Tongue (tissue), 2 donors: ENCODE results near the gene CEACAM18. TPM values are rescaled to one million over a fixed set of nuclear protein-coding genes. Genes with fewer than 3 reads are reported as not detected.
"Not testable (repeated sequence)": the region's sequence is repeated elsewhere in the genome, so short reads cannot be mapped to it uniquely, and the experiment has no call there.

Source experiments
- DNase-seq: peaks from one replicate; pipeline ENCODE4 v3.0.0-alpha.2; 2015
- total RNA-seq: library from RNA; depleted of rRNA; stranded (reverse); fragments of >200 nt; gene quantifications from one replicate; pipeline ENCODE4 v1.2.3, GENCODE V29; 2014

Gene CEACAM18
- not detected for total RNA-seq

- DNase-seq = no peak
These were observed at the start of gene CEACAM18 for GRCh38 chr19:51478381-51479234. Gene CEACAM18 (plus strand): TSS chr19:51478539.

- no peak for DNase-seq
These were observed 48.1 kb upstream of the CEACAM18 start for GRCh38 chr19:51430221-51430620.

GRCh38 chr19:51431124-51431523, 47.2 kb upstream of the CEACAM18 start:
- no peak for DNase-seq

GRCh38 chr19:51433043-51433442, 45.3 kb upstream of the CEACAM18 start:
- DNase-seq = no peak

GRCh38 chr19:51434456-51434855, 43.9 kb upstream of the CEACAM18 start:
- DNase-seq = no peak

- no peak for DNase-seq
These were observed 39.3 kb upstream of the CEACAM18 start for GRCh38 chr19:51439021-51439465.

GRCh38 chr19:51440052-51440451, 38.3 kb upstream of the CEACAM18 start:
- DNase-seq = no peak

GRCh38 chr19:51440846-51441409, 37.4 kb upstream of the CEACAM18 start:
- DNase-seq = no peak

GRCh38 chr19:51441410-51442390, 36.6 kb upstream of the CEACAM18 start:
- DNase-seq = no peak

- not testable (repeated sequence) for DNase-seq
These were observed 30.8 kb upstream of the CEACAM18 start for GRCh38 chr19:51447510-51447909.

- no peak for DNase-seq
These were observed 30.3 kb upstream of the CEACAM18 start for GRCh38 chr19:51448011-51448410.

GRCh38 chr19:51448411-51449016, 29.8 kb upstream of the CEACAM18 start:
- no peak for DNase-seq

GRCh38 chr19:51450730-51451307, 27.5 kb upstream of the CEACAM18 start:
- no peak for DNase-seq

GRCh38 chr19:51456541-51457290, 21.6 kb upstream of the CEACAM18 start:
- no peak for DNase-seq

- DNase-seq = no peak
These were observed 20.9 kb upstream of the CEACAM18 start for GRCh38 chr19:51457351-51458013.

- no peak for DNase-seq
These were observed 20.2 kb upstream of the CEACAM18 start, which contains the start of gene SIGLEC8 for GRCh38 chr19:51458051-51458645. Gene SIGLEC8 (minus strand): TSS chr19:51458454. CDS start chr19:51458387, 67 bp downstream.

- DNase-seq = no peak
These were observed 19.3 kb upstream of the CEACAM18 start for GRCh38 chr19:51458899-51459505.

- peak; percentile 7 for DNase-seq
These were observed 18.0 kb upstream of the CEACAM18 start for GRCh38 chr19:51460164-51460992.
